ENCODE results near the gene ACO2.

Gene ACO2

GRCh38 chr22:41471568-41471967 lies 2.7 kb downstream of the ACO2 start:
- no peak for TF ChIP-seq CTCF (IDR thresholded peaks at IDR 0.05)

GRCh38 chr22:41474872-41475451 lies 6.0 kb downstream of the ACO2 start:
- no peak for TF ChIP-seq CTCF (IDR thresholded peaks at IDR 0.05)

GRCh38 chr22:41478473-41478872 lies 9.6 kb downstream of the ACO2 start:
- no peak for TF ChIP-seq CTCF (IDR thresholded peaks at IDR 0.05)

GRCh38 chr22:41478891-41479521 lies 10.1 kb downstream of the ACO2 start:
- no peak for TF ChIP-seq CTCF (IDR thresholded peaks at IDR 0.05)

GRCh38 chr22:41479671-41480396 lies 10.9 kb downstream of the ACO2 start:
- no peak for TF ChIP-seq CTCF (IDR thresholded peaks at IDR 0.05)

GRCh38 chr22:41480397-41480735 lies 11.4 kb downstream of the ACO2 start:
- TF ChIP-seq CTCF (IDR thresholded peaks at IDR 0.05) = no peak

- no peak for TF ChIP-seq CTCF (IDR thresholded peaks at IDR 0.05)
Measured at GRCh38 chr22:41481131-41481830, 12.4 kb downstream of the ACO2 start.

Measured in LNCAP (cell line).